Naive thymus-derived CD4-positive, alpha-beta T cell (primary cell): Measurements from ENCODE around the gene EFEMP2. TPM values are rescaled to one million over a fixed set of nuclear protein-coding genes. Genes with fewer than 3 reads are reported as not detected.
A peak's percentile ranks its signal among the peaks of the same experiment; 100 is the strongest.

Experiments
- ATAC-seq: fragments of 150-1000 bp; cut with Tn5 transposase; 2 replicates; pipeline ENCODE4 v1.10.0; 2021; ENCODE audit warnings: mild to moderate bottlenecking, moderate library complexity
- CTCF ChIA-PET: fragments of 350-600 bp; sonication (Branson Sonifier 250); formaldehyde crosslinking; loops from one replicate; lab custom pipeline; 2021; ENCODE audit warnings: antibody characterized with exemption; lab: Charles Lee
- POLR2A ChIA-PET: fragments of 350-600 bp; sonication (Branson Sonifier 250); formaldehyde crosslinking; loops from one replicate; lab custom pipeline; 2021; ENCODE audit warnings: antibody characterized with exemption, inconsistent platforms; lab: Charles Lee
- DNase-seq, 9 donors: peaks; one replicate each; pipeline versions ENCODE4 v3.0.0 to v3.0.0-alpha.2; 2020 to 2022; ENCODE audit warnings: mixed read lengths in 1 of 9
- H3K27ac ChIP-seq: one replicate; pipeline ENCODE4 v1.7.0; 2013; ENCODE audit warnings: mild to moderate bottlenecking, low read depth, low read length, moderate library complexity
- H3K27me3 ChIP-seq, 2 donors: one replicate each; pipeline ENCODE4 v1.7.0; 2013; ENCODE audit warnings: low read length in 2 of 2, mild to moderate bottlenecking in 2 of 2, moderate library complexity in 2 of 2; ENCODE audit not compliant: control insufficient read depth in 2 of 2, insufficient read depth in 2 of 2
- H3K36me3 ChIP-seq, 3 experiments: 1 replicate in 2 of 3; 2 replicates in 1 of 3; pipeline ENCODE4 v1.7.0; 2013; ENCODE audit warnings: low read length in 3 of 3, mild to moderate bottlenecking in 3 of 3, moderate library complexity in 1 of 3; ENCODE audit not compliant: insufficient read depth in 3 of 3, control insufficient read depth in 2 of 3
- H3K4me1 ChIP-seq, 2 donors: one replicate each; pipeline ENCODE4 v1.7.0; 2013; ENCODE audit warnings: low read length in 2 of 2, mild to moderate bottlenecking in 2 of 2, moderate library complexity in 1 of 2; ENCODE audit not compliant: control insufficient read depth in 2 of 2, insufficient read depth in 2 of 2
- H3K4me3 ChIP-seq: 2 replicates; pipeline ENCODE4 v1.7.0; 2013; ENCODE audit warnings: mild to moderate bottlenecking, low read length
- H3K9me3 ChIP-seq, 3 experiments: 1 replicate in 2 of 3; 2 replicates in 1 of 3; pipeline ENCODE4 v1.7.0; 2013; ENCODE audit warnings: low read length in 3 of 3; ENCODE audit not compliant: control insufficient read depth in 2 of 3
- H3K27ac Mint-ChIP-seq, 9 donors: one replicate each; pipeline ENCODE4 v1.8.0; 2020 to 2022; ENCODE audit warnings: mixed read lengths in 9 of 9, mild to moderate bottlenecking in 8 of 9, moderate library complexity in 5 of 9, inconsistent platforms in 2 of 9
- H3K27me3 Mint-ChIP-seq, 5 donors: one replicate each; pipeline ENCODE4 v1.8.0; 2021 to 2022; ENCODE audit warnings: mixed read lengths in 5 of 5, mild to moderate bottlenecking in 1 of 5
- H3K36me3 Mint-ChIP-seq, 5 donors: one replicate each; pipeline ENCODE4 v1.8.0; 2020 to 2022; ENCODE audit warnings: mixed read lengths in 5 of 5, mild to moderate bottlenecking in 3 of 5, inconsistent platforms in 1 of 5
- H3K4me1 Mint-ChIP-seq, 7 donors: one replicate each; pipeline ENCODE4 v1.8.0; 2020 to 2022; ENCODE audit warnings: mixed read lengths in 7 of 7, mild to moderate bottlenecking in 3 of 7, inconsistent platforms in 1 of 7
- H3K4me3 Mint-ChIP-seq, 10 donors: one replicate each; pipeline ENCODE4 v1.8.0; 2020 to 2022; ENCODE audit warnings: mild to moderate bottlenecking in 10 of 10, mixed read lengths in 10 of 10, moderate library complexity in 6 of 10, inconsistent platforms in 2 of 10
- H3K9me3 Mint-ChIP-seq, 11 donors: one replicate each; pipeline ENCODE4 v1.8.0; 2020 to 2022; ENCODE audit warnings: mixed read lengths in 11 of 11, mild to moderate bottlenecking in 4 of 11, inconsistent platforms in 1 of 11, moderate library complexity in 1 of 11
- intact Hi-C, 2 donors: fragments of 100-400 bp; cut with micrococcal nuclease; formaldehyde crosslinking; loops; one replicate each; pipeline ENCODE4 v1.15.1; 2023
- polyA plus RNA-seq, 2 donors: library from polyadenylated mRNA; unstranded; fragments of 300-500 nt; fragmentation: Illumina TruSeq; gene quantifications; one replicate each; pipeline ENCODE4 v1.2.3, GENCODE V29; 2021
- total RNA-seq, 6 experiments: library from RNA in 5 of 6; stranded (reverse) in 5 of 6; gene quantifications; 1 replicate in 5 of 6; 2 replicates in 1 of 6; pipeline ENCODE4 v1.2.3 and lab custom pipeline; 2021 to 2026

Gene EFEMP2
- total and polyA plus RNA-seq, 7 experiments from 2014 or later: 0.40 to 16.0 (median 9.2) TPM

GRCh38 chr11:65822776-65823528 is 49.6 kb downstream of the EFEMP2 start:
- Histone ChIP-seq H3K27me3 (no peaks in the 10 kb centered on the region), H3K4me3 (no peak overlapping the region), H3K9me3 (no peaks in the 10 kb centered on the region), H3K36me3 (no peaks in the 10 kb centered on the region), H3K4me1 (no peaks in the 10 kb centered on the region), H3K27ac (no peak overlapping the region)
- POLR2A ChIA-PET: interaction anchor here (0.7 kb wide), 1 partner anchor 11 kb away, joined by 3 read pairs; no protein-coding TSS in a partner anchor
- Mint-ChIP-seq H3K27ac (no peak overlapping the region), H3K27me3 (peaks cover 0 to 4% (median 0%) of the 10 kb centered on the region in 5 donors), H3K36me3 (no peaks in the 10 kb centered on the region), H3K4me1 (peaks cover 0 to 10% (median 0%) of the 10 kb centered on the region in 7 donors), H3K9me3 (no peaks in the 10 kb centered on the region), H3K4me3 (no peak overlapping the region)
- CTCF ChIA-PET: interaction anchor here (0.9 to 1.0 kb wide), 2 partner anchors 43 to 112 kb away, joined by 3 read pairs; no protein-coding TSS in a partner anchor
- intact Hi-C loops: no loop called here
- ATAC-seq: no peak
- DNase-seq: no peak

GRCh38 chr11:65821107-65821506 is 51.5 kb downstream of the EFEMP2 start:
- peaks cover 6 to 18% (median 15%) of the 10 kb centered on the region in 7 donors for H3K4me1 Mint-ChIP-seq
- Histone ChIP-seq H3K9me3 (no peaks in the 10 kb centered on the region), H3K36me3 (no peaks in the 10 kb centered on the region), H3K4me1 (peaks cover 7% of the 10 kb centered on the region in 2 donors), H3K4me3 (no peak overlapping the region), H3K27ac (no peak overlapping the region), H3K27me3 (no peaks in the 10 kb centered on the region)
- DNase-seq (no peak), ATAC-seq (no peak)
- H3K36me3 Mint-ChIP-seq: peaks cover 0 to 5% (median 0%) of the 10 kb centered on the region in 5 donors
- no peak overlapping the region for H3K4me3 Mint-ChIP-seq
- no peak overlapping the region for H3K27ac Mint-ChIP-seq
- intact Hi-C loops: no loop called here
- CTCF ChIA-PET: no interaction called here
- peaks cover 0 to 4% (median 0%) of the 10 kb centered on the region in 5 donors for H3K27me3 Mint-ChIP-seq
- POLR2A ChIA-PET: no interaction called here
- no peaks in the 10 kb centered on the region for H3K9me3 Mint-ChIP-seq

- peak; percentile 79 to 98 (median 89) for DNase-seq
- POLR2A ChIA-PET: interaction anchor here (0.6 to 3.0 kb wide), 9 partner anchors 9 to 191 kb away, joined by 3 to 20 read pairs (median 4); partner anchors contain the start of genes AP5B1, KAT5, RNASEH2C and SNX32
- peak; percentile 98 for ATAC-seq
- peaks cover 0 to 5% (median 0%) of the 10 kb centered on the region in 3 experiments for H3K36me3 ChIP-seq
- no peaks in the 10 kb centered on the region for H3K9me3 ChIP-seq
- H3K27ac ChIP-seq: peak overlapping the region; percentile 75
- peak overlapping the region; percentile 72 for H3K4me3 ChIP-seq
- intact Hi-C loops: loop anchor here (1.0 kb wide), 10 partner anchors 38 to 204 kb away; partner anchors contain the start of genes AP5B1 (in 2 of the 2), BANF1 (in 1 of the 2), CFL1 (in 1 of the 2) and EIF1AD (in 1 of the 2)
- H3K4me3 Mint-ChIP-seq: peak overlapping the region; percentile 74 to 90 (median 82)
- H3K27me3 Mint-ChIP-seq: peaks cover 0 to 4% (median 0%) of the 10 kb centered on the region in 5 donors
- CTCF ChIA-PET: interaction anchor here (0.7 to 3.4 kb wide), 17 partner anchors 11 to 176 kb away, joined by 3 to 29 read pairs (median 3); partner anchors contain the start of genes AP5B1 and KAT5
- H3K27me3 ChIP-seq: no peaks in the 10 kb centered on the region
- H3K9me3 Mint-ChIP-seq: no peaks in the 10 kb centered on the region
- peaks cover 7% of the 10 kb centered on the region in 2 donors for H3K4me1 ChIP-seq
- H3K4me1 Mint-ChIP-seq: peaks cover 6 to 21% (median 17%) of the 10 kb centered on the region in 7 donors
- H3K36me3 Mint-ChIP-seq: peaks cover 0 to 8% (median 0%) of the 10 kb centered on the region in 5 donors
- peak overlapping the region; percentile 56 to 90 (median 76) for H3K27ac Mint-ChIP-seq
Measured at GRCh38 chr11:65817835-65818680, 54.5 kb downstream of the EFEMP2 start.

GRCh38 chr11:65817312-65817834 is 55.2 kb downstream of the EFEMP2 start:
- peak overlapping the region; percentile 74 to 90 (median 82) for H3K4me3 Mint-ChIP-seq
- Histone ChIP-seq H3K9me3 (no peaks in the 10 kb centered on the region), H3K4me3 (peak overlapping the region; percentile 72), H3K27me3 (no peaks in the 10 kb centered on the region), H3K27ac (peak overlapping the region; percentile 75), H3K36me3 (peaks cover 0 to 5% (median 0%) of the 10 kb centered on the region in 3 experiments), H3K4me1 (peaks cover 7% of the 10 kb centered on the region in 2 donors)
- no peak for DNase-seq
- H3K36me3 Mint-ChIP-seq: peaks cover 0 to 8% (median 0%) of the 10 kb centered on the region in 5 donors
- intact Hi-C loops: no loop called here
- POLR2A ChIA-PET: interaction anchor here (0.6 to 3.0 kb wide), 12 partner anchors 9 to 191 kb away, joined by 3 to 20 read pairs (median 4); partner anchors contain the start of genes AP5B1, FIBP, KAT5 and RNASEH2C
- H3K9me3 Mint-ChIP-seq: no peaks in the 10 kb centered on the region
- ATAC-seq: no peak
- peak overlapping the region; percentile 51 to 90 (median 70) for H3K27ac Mint-ChIP-seq
- CTCF ChIA-PET: interaction anchor here (0.7 to 3.4 kb wide), 15 partner anchors 10 to 177 kb away, joined by 3 to 29 read pairs (median 4); partner anchors contain the start of genes AP5B1, KAT5 and SNX32
- H3K27me3 Mint-ChIP-seq: peaks cover 0 to 4% (median 0%) of the 10 kb centered on the region in 5 donors
- peaks cover 6 to 21% (median 17%) of the 10 kb centered on the region in 7 donors for H3K4me1 Mint-ChIP-seq

- Histone ChIP-seq H3K9me3 (no peaks in the 10 kb centered on the region), H3K27me3 (no peaks in the 10 kb centered on the region), H3K36me3 (peaks cover 0 to 5% (median 0%) of the 10 kb centered on the region in 3 experiments), H3K4me3 (no peak overlapping the region), H3K4me1 (peaks cover 7% of the 10 kb centered on the region in 2 donors), H3K27ac (no peak overlapping the region)
- CTCF ChIA-PET: interaction anchor here (0.6 to 3.4 kb wide), 15 partner anchors 10 to 439 kb away, joined by 3 to 29 read pairs (median 6); partner anchors contain the start of genes AP5B1, KAT5 and SNX32
- peaks cover 6 to 21% (median 17%) of the 10 kb centered on the region in 7 donors for H3K4me1 Mint-ChIP-seq
- POLR2A ChIA-PET: interaction anchor here (0.6 to 3.0 kb wide), 9 partner anchors 8 to 790 kb away, joined by 3 to 15 read pairs (median 4); partner anchors contain the start of genes AP5B1, FIBP and SNX32
- ATAC-seq (no peak), DNase-seq (no peak)
- peaks cover 0 to 8% (median 0%) of the 10 kb centered on the region in 5 donors for H3K36me3 Mint-ChIP-seq
- H3K9me3 Mint-ChIP-seq: no peaks in the 10 kb centered on the region
- peak overlapping the region in 2 of 9 donors; percentile 45 to 76 for H3K27ac Mint-ChIP-seq
- H3K4me3 Mint-ChIP-seq: peak overlapping the region in 8 of 10 donors; percentile 54 to 87 (median 82)
- H3K27me3 Mint-ChIP-seq: peaks cover 0 to 4% (median 0%) of the 10 kb centered on the region in 5 donors
- intact Hi-C loops: no loop called here
Measured at GRCh38 chr11:65816696-65817095, 55.9 kb downstream of the EFEMP2 start.
